ENCODE measurements around the gene TMPO. TPM values are rescaled to one million over a fixed set of nuclear protein-coding genes. Genes with fewer than 3 reads are reported as not detected.
A peak's percentile ranks its signal among the peaks of the same experiment; 100 is the strongest.
"Not testable (repeated sequence)": the region's sequence is repeated elsewhere in the genome, so short reads cannot be mapped to it uniquely, and the experiment has no call there.

The TMPO gene
- total and polyA plus RNA-seq, 4 donors, result 10.9 to 175 (median 43.9) TPM

- Histone ChIP-seq H3K4me1 (ENCODE audit: control insufficient read depth in 4 of 4, insufficient read depth in 4 of 4, low read length in 3 of 4) (peaks cover 4 to 45% (median 22%) of the 10 kb centered on the region in 4 donors), H3K4me3 (ENCODE audit: low read depth in 1 of 3, low read length in 3 of 3) (no peak overlapping the region), H3K27ac (ENCODE audit: low read depth in 1 of 2, low read length in 2 of 2) (peak overlapping the region; percentile 62 to 85), H3K9ac (ENCODE audit: low read depth in 1 of 2, low read length in 2 of 2) (peak overlapping the region in 1 of 2 donors; percentile 26), H3K36me3 (ENCODE audit: control insufficient read depth in 4 of 4, insufficient read depth in 3 of 4, low read depth in 1 of 4, low read length in 3 of 4) (no peaks in the 10 kb centered on the region), H3K27me3 (ENCODE audit: control insufficient read depth in 4 of 4, insufficient read depth in 4 of 4, low read length in 3 of 4) (no peaks in the 10 kb centered on the region), H3K9me3 (ENCODE audit: control insufficient read depth in 4 of 4, low read length in 3 of 4) (no peaks in the 10 kb centered on the region)
- WGBS, result 42% methylated on average over 4 of the region's 4 CpGs
- TF ChIP-seq NR2F2 (IDR thresholded peaks at IDR 0.05), result peak; percentile 76
- peak; percentile 92 for TF ChIP-seq SP1 (IDR thresholded peaks at IDR 0.05)
- TF ChIP-seq RXRA (IDR thresholded peaks at IDR 0.05), result peak; percentile 98 to 99
- peak; percentile 56 for TF ChIP-seq REST (IDR thresholded peaks at IDR 0.05)
- TF ChIP-seq GABPA (IDR thresholded peaks at IDR 0.05 in 1 of 2, conservative IDR thresholded peaks at IDR 0.05 in 1 of 2), result no peak
- TF ChIP-seq HNF4G (IDR thresholded peaks at IDR 0.05), result peak; percentile 24
- TF ChIP-seq RAD21 (IDR thresholded peaks at IDR 0.05), result peak in 1 of 2 donors; percentile 33
- TF ChIP-seq YY1 (IDR thresholded peaks at IDR 0.05), result no peak
- peak; percentile 19 to 24 for TF ChIP-seq JUND (IDR thresholded peaks at IDR 0.05)
- TF ChIP-seq EGR1 (IDR thresholded peaks at IDR 0.05; ENCODE audit: low read depth in 2 of 2), result peak in 1 of 2 donors; percentile 18
- peak; percentile 63 to 76 for TF ChIP-seq HNF4A (conservative IDR thresholded peaks at IDR 0.05)
- no peak for TF ChIP-seq TAF1 (conservative IDR thresholded peaks at IDR 0.05)
- DNase-seq (ENCODE audit: low spot score), result peak; percentile 54
Measured at GRCh38 chr12:98492580-98493140, 22.7 kb upstream of the TMPO start.

- not testable (repeated sequence) for H3K36me3 ChIP-seq (ENCODE audit: control insufficient read depth in 4 of 4, insufficient read depth in 3 of 4, low read depth in 1 of 4, low read length in 3 of 4); H3K9me3 ChIP-seq (ENCODE audit: control insufficient read depth in 4 of 4, low read length in 3 of 4); H3K4me3 ChIP-seq (ENCODE audit: low read depth in 1 of 3, low read length in 3 of 3); H3K9ac ChIP-seq (ENCODE audit: low read depth in 1 of 2, low read length in 2 of 2); H3K27me3 ChIP-seq (ENCODE audit: control insufficient read depth in 4 of 4, insufficient read depth in 4 of 4, low read length in 3 of 4); DNase-seq (ENCODE audit: low spot score)
- 83% methylated on average over 15 of the region's 15 CpGs for WGBS
- H3K4me1 ChIP-seq (ENCODE audit: control insufficient read depth in 4 of 4, insufficient read depth in 4 of 4, low read length in 3 of 4), result peaks cover 2 to 34% (median 12%) of the 10 kb centered on the region in 4 donors
- H3K27ac ChIP-seq (ENCODE audit: low read depth in 1 of 2, low read length in 2 of 2), result peak overlapping the region; percentile 81 to 97
Measured at GRCh38 chr12:98501266-98501629, 14.1 kb upstream of the TMPO start.

GRCh38 chr12:98503342-98503591 is 12.1 kb upstream of the TMPO start:
- Histone ChIP-seq H3K9me3 (ENCODE audit: control insufficient read depth in 4 of 4, low read length in 3 of 4) (no peaks in the 10 kb centered on the region), H3K36me3 (ENCODE audit: control insufficient read depth in 4 of 4, insufficient read depth in 3 of 4, low read depth in 1 of 4, low read length in 3 of 4) (no peaks in the 10 kb centered on the region), H3K27ac (ENCODE audit: low read depth in 1 of 2, low read length in 2 of 2) (peak overlapping the region; percentile 95 to 96), H3K4me1 (ENCODE audit: control insufficient read depth in 4 of 4, insufficient read depth in 4 of 4, low read length in 3 of 4) (peaks cover 2 to 32% (median 12%) of the 10 kb centered on the region in 4 donors), H3K27me3 (ENCODE audit: control insufficient read depth in 4 of 4, insufficient read depth in 4 of 4, low read length in 3 of 4) (no peaks in the 10 kb centered on the region), H3K9ac (ENCODE audit: low read depth in 1 of 2, low read length in 2 of 2) (peak overlapping the region; percentile 17 to 95), H3K4me3 (ENCODE audit: low read depth in 1 of 3, low read length in 3 of 3) (peak overlapping the region; percentile 35 to 81 (median 76))
- DNase-seq (ENCODE audit: low spot score), result peak; percentile 96
- TF ChIP-seq REST (IDR thresholded peaks at IDR 0.05) (no peak), FOXA2 (IDR thresholded peaks at IDR 0.05) (peak; percentile 24), MAX (IDR thresholded peaks at IDR 0.05) (peak; percentile 8), ATF3 (IDR thresholded peaks at IDR 0.05) (peak; percentile 97)
- WGBS, result 43% methylated on average over 16 of the region's 16 CpGs
